ENCODE data around the gene SSNA1. TPM values are rescaled to one million over a fixed set of nuclear protein-coding genes. Genes with fewer than 3 reads are reported as not detected.

SSNA1 gene
- total and polyA plus RNA-seq, 2 donors (not counting 1 experiment from before 2014, with no cell fraction given) = 53.6 to 129 TPM

GRCh38 chr9:137189297-137190295, 1.1 kb downstream of the SSNA1 start:
- Histone ChIP-seq H3K4me3 (ENCODE audit: control extremely low read depth in 1 of 5, extremely low read depth in 1 of 5, insufficient read depth in 1 of 5, low read depth in 2 of 5, low read length in 4 of 5) (peak overlapping the region; percentile 32 to 99 (median 98)), H3K27me3 (replicated peaks in 1 of 4; ENCODE audit: control extremely low read depth in 1 of 4, control insufficient read depth in 3 of 4, insufficient read depth in 4 of 4, low read length in 3 of 4) (no peaks in the 10 kb centered on the region), H3K9ac (ENCODE audit: low read length) (peak overlapping the region; percentile 94), H3K4me1 (ENCODE audit: control insufficient read depth in 2 of 2, insufficient read depth in 2 of 2, low read length in 2 of 2) (peaks cover 26 to 40% of the 10 kb centered on the region in 2 donors), H3K27ac (ENCODE audit: low read length in 2 of 2) (peak overlapping the region; percentile 74 to 90), H3K9me3 (ENCODE audit: control extremely low read depth in 1 of 3, control insufficient read depth in 2 of 3, insufficient read depth in 1 of 3, low read length in 2 of 3) (peaks cover 0 to 3% (median 0%) of the 10 kb centered on the region in 3 donors), H3K4me2 (replicated peaks; ENCODE audit: low read depth, low read length, poor library complexity, severe bottlenecking) (peak overlapping the region; percentile 95), H2AFZ (ENCODE audit: insufficient read depth, low read depth, low read length, poor library complexity, severe bottlenecking) (peak overlapping the region; percentile 88), H3K36me3 (replicated peaks in 1 of 2; ENCODE audit: control extremely low read depth in 1 of 2, control insufficient read depth in 1 of 2, extremely low read depth in 1 of 2, insufficient read depth in 2 of 2, low read length in 1 of 2) (peaks cover 0 to 36% of the 10 kb centered on the region in 2 experiments), H4K20me1 (ENCODE audit: control insufficient read depth, insufficient read depth, low read length, poor library complexity, severe bottlenecking) (peaks cover 54% of the 10 kb centered on the region), H3K79me2 (ENCODE audit: control insufficient read depth, insufficient read depth, low read length) (peaks cover 86% of the 10 kb centered on the region)
- POLR2A ChIA-PET = interaction anchor here (0.7 to 2.7 kb wide), 10 partner anchors 9 to 103 kb away, joined by 3 to 21 read pairs (median 8); partner anchors contain the start of genes MAN1B1, RNF208, TOR4A and TPRN
- no peak for TF ChIP-seq CTCF (IDR thresholded peaks at IDR 0.05)
- TF ChIP-seq EZH2 (IDR thresholded peaks at IDR 0.05; ENCODE audit: borderline replicate concordance, insufficient read depth, low read depth, low read length, poor library complexity, severe bottlenecking) = no peak
- H3K4me3 Mint-ChIP-seq = peak overlapping the region; percentile 96
- H3K27ac Mint-ChIP-seq = peak overlapping the region; percentile 97
- 44% methylated on average over 23 of the region's 23 CpGs for WGBS (ENCODE audit: insufficient coverage)
- H3K4me1 Mint-ChIP-seq = peaks cover 36% of the 10 kb centered on the region
- H3K27me3 Mint-ChIP-seq = no peaks in the 10 kb centered on the region
- ATAC-seq (ENCODE audit: low read depth) (no peak), DNase-seq (no peak)
- intact Hi-C loops (cut with micrococcal nuclease) = loop anchor here (1.0 to 5.0 kb wide), 2 partner anchors 34 to 62 kb away; no protein-coding TSS in a partner anchor
- H3K9me3 Mint-ChIP-seq (ENCODE audit: insufficient read depth) = no peaks in the 10 kb centered on the region
- CTCF ChIA-PET = interaction anchor here (0.7 to 4.0 kb wide), 13 partner anchors 9 to 143 kb away, joined by 3 to 42 read pairs (median 3); partner anchors contain the start of genes CYSRT1, DPP7, NPDC1 and RNF224
